ENCODE data around the gene KLF4. TPM values are rescaled to one million over a fixed set of nuclear protein-coding genes. Genes with fewer than 3 reads are reported as not detected.

KLF4 gene
- total and polyA plus RNA-seq, 2 of the 4 experiments (the other 2 are of a cell fraction) = 1.3 to 3.8 TPM

- Histone ChIP-seq H2BK120ac (ENCODE audit: low read depth, low read length) (no peak overlapping the region), H4K8ac (ENCODE audit: low read depth in 2 of 2, low read length in 2 of 2) (no peak overlapping the region), H3K4me3 (ENCODE audit: insufficient read depth, low read depth, low read length) (no peak overlapping the region), H2AFZ (replicated peaks; ENCODE audit: low read length, poor library complexity) (no peak overlapping the region), H3K9me3 (ENCODE audit: control insufficient read depth, insufficient read depth, low read length) (no peaks in the 10 kb centered on the region), H2BK20ac (ENCODE audit: low read depth, low read length) (no peak overlapping the region), H4K20me1 (ENCODE audit: insufficient read depth, low read length) (no peaks in the 10 kb centered on the region), H3K36me3 (ENCODE audit: control insufficient read depth, insufficient read depth, low read length) (peaks cover 4% of the 10 kb centered on the region; the same call in 1 of the 2 replicates), H3K79me1 (ENCODE audit: low read depth in 1 of 2, low read length in 2 of 2) (no peaks in the 10 kb centered on the region; a peak in 1 of 4 replicates), H2BK5ac (ENCODE audit: low read depth, low read length, poor library complexity, severe bottlenecking) (no peak overlapping the region), H3K4me1 (ENCODE audit: control insufficient read depth, insufficient read depth, low read length) (peaks cover 2% of the 10 kb centered on the region; the same call in 1 of the 2 replicates), H3K4me2 (ENCODE audit: low read depth, low read length) (no peak overlapping the region), H3K23ac (ENCODE audit: low read depth, low read length) (no peak overlapping the region), H2BK15ac (ENCODE audit: low read depth, low read length) (no peak overlapping the region), H3K9me1 (ENCODE audit: insufficient read depth, low read length) (no peaks in the 10 kb centered on the region), H3K9ac (ENCODE audit: low read depth, low read length) (no peak overlapping the region), H4K91ac (ENCODE audit: insufficient read depth, low read depth, low read length) (no peak overlapping the region), H3K27me3 (ENCODE audit: control insufficient read depth, insufficient read depth, low read length) (peaks cover 7% of the 10 kb centered on the region), H3K27ac (ENCODE audit: insufficient read depth, low read length) (no peak overlapping the region), H2AK9ac (replicated peaks; ENCODE audit: low read depth, low read length, poor library complexity) (no peak overlapping the region), H3K18ac (ENCODE audit: low read depth, low read length) (no peak overlapping the region), H3K56ac (ENCODE audit: extremely low read depth, insufficient read depth, low read length) (no peak overlapping the region), H4K5ac (ENCODE audit: low read depth, low read length) (no peak overlapping the region), H3K14ac (replicated peaks; ENCODE audit: low read depth, low read length) (no peak overlapping the region), H3K4ac (ENCODE audit: low read depth, low read length) (no peak overlapping the region), H2AK5ac (ENCODE audit: low read depth, low read length) (no peak overlapping the region)
- CTCF ChIA-PET = interaction anchor here (0.7 kb wide), 1 partner anchor 259 kb away, joined by 3 read pairs; no protein-coding TSS in a partner anchor
- dilution Hi-C loops (cut with HindIII; ENCODE audit: low sequenced_read_pairs, unreplicated experiment) = no loop called here
- no peak for ATAC-seq (ENCODE audit: low read depth)
- no peak for DNase-seq
- POLR2A ChIA-PET (ENCODE audit: unreplicated experiment) = no interaction called here
- BruUV-seq (replicated peaks) = no TSS peak
- intact Hi-C loops (cut with micrococcal nuclease) = no loop called here
- WGBS, 2 experiments (ENCODE audit: extremely low coverage in 2 of 2, insufficient read length in 1 of 2) = no CpG with 5 or more reads among the region's 4 CpGs
- TF ChIP-seq BHLHE40 (IDR thresholded peaks at IDR 0.05; ENCODE audit: low read depth, low read length) (no peak), CEBPB (IDR thresholded peaks at IDR 0.05; ENCODE audit: low read depth, low read length) (peak; percentile 88)
- in situ Hi-C loops (cut with MboI; ENCODE audit: low sequenced_read_pairs) = loop anchor here (25.0 kb wide), 1 partner anchor 395 kb away; no protein-coding TSS in a partner anchor
Measured at GRCh38 chr9:107492381-107492970, 2.9 kb upstream of the KLF4 start.
